Measurements from ENCODE around the gene CSNK2A3. TPM values are rescaled to one million over a fixed set of nuclear protein-coding genes. Genes with fewer than 3 reads are reported as not detected.

CSNK2A3 gene
- total and polyA plus RNA-seq, 2 of the 13 experiments (the other 11 are each of a cell fraction or from before 2014, with no cell fraction given): 1.7 to 3.5 TPM

DNA sequence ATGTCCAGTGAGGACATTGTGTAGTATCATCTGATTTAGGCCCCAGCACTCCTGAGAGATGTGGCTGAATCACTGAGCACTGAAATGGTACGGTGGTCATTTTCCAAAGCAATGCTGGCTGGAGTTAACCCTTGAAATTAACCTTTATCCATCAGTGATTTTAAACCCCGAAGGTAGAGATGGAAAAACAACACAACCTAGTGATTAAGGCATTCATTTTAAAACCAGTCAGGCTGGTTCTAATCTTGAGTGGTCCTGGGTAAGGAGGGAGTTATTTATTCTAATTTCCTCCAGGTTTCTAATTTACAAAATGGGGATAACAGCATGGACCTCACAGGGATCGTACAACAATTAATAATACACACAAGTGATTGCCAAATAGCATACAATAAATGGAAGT lies 6.6 kb upstream of the CSNK2A3 start:
- ChIA-PET POLR2A (no interaction called here), CTCF (ENCODE audit: low intra/inter-chr PET ratio, low total read pairs) (no interaction called here)
- TF ChIP-seq ZFP90 (CRISPR knock-in tag; IDR thresholded peaks at IDR 0.05; ENCODE audit: borderline replicate concordance): no peak
- no peak for TF ChIP-seq RFXANK (CRISPR knock-in tag; IDR thresholded peaks at IDR 0.05)
- no peak for TF ChIP-seq FOXO1 (CRISPR knock-in tag; IDR thresholded peaks at IDR 0.05)
- TF ChIP-seq, protein P1, sequence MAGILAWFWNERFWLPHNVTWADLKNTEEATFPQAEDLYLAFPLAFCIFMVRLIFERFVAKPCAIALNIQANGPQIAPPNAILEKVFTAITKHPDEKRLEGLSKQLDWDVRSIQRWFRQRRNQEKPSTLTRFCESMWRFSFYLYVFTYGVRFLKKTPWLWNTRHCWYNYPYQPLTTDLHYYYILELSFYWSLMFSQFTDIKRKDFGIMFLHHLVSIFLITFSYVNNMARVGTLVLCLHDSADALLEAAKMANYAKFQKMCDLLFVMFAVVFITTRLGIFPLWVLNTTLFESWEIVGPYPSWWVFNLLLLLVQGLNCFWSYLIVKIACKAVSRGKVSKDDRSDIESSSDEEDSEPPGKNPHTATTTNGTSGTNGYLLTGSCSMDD (CRISPR knock-in tag; IDR thresholded peaks at IDR 0.05): no peak
- no peak for TF ChIP-seq HNRNPK (IDR thresholded peaks at IDR 0.05; ENCODE audit: low read depth, low read length, poor library complexity, severe bottlenecking)
- Histone ChIP-seq H2AFZ (ENCODE audit: low read length) (no peak overlapping the region), H3K79me2 (ENCODE audit: insufficient read depth, low read length) (no peaks in the 10 kb centered on the region), H3K36me3 (replicated peaks in 1 of 2; ENCODE audit: control insufficient read depth in 1 of 2, insufficient read depth in 2 of 2, low read length in 2 of 2) (no peaks in the 10 kb centered on the region), H3K9me3 (ENCODE audit: low read length) (no peaks in the 10 kb centered on the region), H3K4me2 (ENCODE audit: low read depth, low read length) (no peak overlapping the region), H3K4me3 (replicated peaks in 1 of 3; ENCODE audit: insufficient read depth in 1 of 3, low read depth in 2 of 3, low read length in 3 of 3) (no peak overlapping the region), H3K27ac (ENCODE audit: extremely low read length, insufficient read depth, low read length) (no peak overlapping the region), H3K27me3 (ENCODE audit: control insufficient read depth in 1 of 2, insufficient read depth in 2 of 2, low read length in 2 of 2) (no peaks in the 10 kb centered on the region; a peak in 1 of 5 replicates), H3K4me1 (ENCODE audit: insufficient read depth, low read length) (no peaks in the 10 kb centered on the region), H3K9ac (ENCODE audit: insufficient read depth, low read depth, low read length) (no peak overlapping the region), H4K20me1 (ENCODE audit: insufficient read depth, low read length) (no peaks in the 10 kb centered on the region)
- in situ Hi-C loops (cut with HindIII; ENCODE audit: extremely low pct_ligation_motif_present, low pct_unique_long_range_greater_than_20kb): no loop called here
- intact Hi-C loops (cut with micrococcal nuclease; ENCODE audit: unreplicated experiment): no loop called here
- BruUV-seq (replicated peaks): no TSS peak
- no peak for DNase-seq (ENCODE audit: low spot score)
- FAIRE-seq: no peak
- WGBS (ENCODE audit: low lambda C conversion rate): 3% methylated on average over 3 of the region's 3 CpGs
- no peak for ATAC-seq

DNA sequence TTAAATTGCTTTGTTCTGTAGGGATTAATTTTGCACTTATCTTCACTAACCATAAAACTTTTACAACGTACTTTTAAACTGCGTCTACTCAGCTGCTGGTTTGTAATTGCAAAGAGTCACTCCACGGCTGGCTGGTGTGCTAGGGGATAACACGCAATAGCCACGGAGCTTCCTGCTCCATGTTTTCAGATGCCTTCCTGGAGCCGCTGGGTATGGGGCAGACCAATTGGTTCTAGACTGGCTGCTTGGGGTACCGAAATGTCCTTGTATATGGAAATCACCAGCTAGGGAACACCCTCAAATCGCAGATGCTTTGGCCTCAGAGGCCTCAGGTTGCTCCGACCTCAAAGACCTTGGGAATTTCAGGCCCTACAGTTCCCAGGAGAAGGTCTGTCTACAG lies 3.8 kb upstream of the CSNK2A3 start:
- Histone ChIP-seq H2AFZ (ENCODE audit: low read length) (no peak overlapping the region), H3K4me3 (replicated peaks in 1 of 3; ENCODE audit: insufficient read depth in 1 of 3, low read depth in 2 of 3, low read length in 3 of 3) (no peak overlapping the region), H3K27me3 (ENCODE audit: control insufficient read depth in 1 of 2, insufficient read depth in 2 of 2, low read length in 2 of 2) (peaks cover 0 to 2% of the 10 kb centered on the region in 2 experiments; a peak in 1 of 5 replicates), H3K4me2 (ENCODE audit: low read depth, low read length) (no peak overlapping the region), H3K9ac (ENCODE audit: insufficient read depth, low read depth, low read length) (no peak overlapping the region), H3K9me3 (ENCODE audit: low read length) (no peaks in the 10 kb centered on the region), H3K27ac (ENCODE audit: extremely low read length, insufficient read depth, low read length) (no peak overlapping the region), H3K79me2 (ENCODE audit: insufficient read depth, low read length) (no peaks in the 10 kb centered on the region), H3K36me3 (replicated peaks in 1 of 2; ENCODE audit: control insufficient read depth in 1 of 2, insufficient read depth in 2 of 2, low read length in 2 of 2) (no peaks in the 10 kb centered on the region), H4K20me1 (ENCODE audit: insufficient read depth, low read length) (no peaks in the 10 kb centered on the region), H3K4me1 (ENCODE audit: insufficient read depth, low read length) (no peaks in the 10 kb centered on the region)
- no peak for DNase-seq (ENCODE audit: low spot score)
- BruUV-seq (replicated peaks): no TSS peak
- no peak for FAIRE-seq
- in situ Hi-C loops (cut with HindIII; ENCODE audit: extremely low pct_ligation_motif_present, low pct_unique_long_range_greater_than_20kb): no loop called here
- ChIA-PET CTCF (ENCODE audit: low intra/inter-chr PET ratio, low total read pairs) (no interaction called here), POLR2A (no interaction called here)
- ATAC-seq: no peak
- WGBS (ENCODE audit: low lambda C conversion rate): 12% methylated on average over 5 of the region's 9 CpGs
- intact Hi-C loops (cut with micrococcal nuclease; ENCODE audit: unreplicated experiment): no loop called here
- TF ChIP-seq, protein P2, sequence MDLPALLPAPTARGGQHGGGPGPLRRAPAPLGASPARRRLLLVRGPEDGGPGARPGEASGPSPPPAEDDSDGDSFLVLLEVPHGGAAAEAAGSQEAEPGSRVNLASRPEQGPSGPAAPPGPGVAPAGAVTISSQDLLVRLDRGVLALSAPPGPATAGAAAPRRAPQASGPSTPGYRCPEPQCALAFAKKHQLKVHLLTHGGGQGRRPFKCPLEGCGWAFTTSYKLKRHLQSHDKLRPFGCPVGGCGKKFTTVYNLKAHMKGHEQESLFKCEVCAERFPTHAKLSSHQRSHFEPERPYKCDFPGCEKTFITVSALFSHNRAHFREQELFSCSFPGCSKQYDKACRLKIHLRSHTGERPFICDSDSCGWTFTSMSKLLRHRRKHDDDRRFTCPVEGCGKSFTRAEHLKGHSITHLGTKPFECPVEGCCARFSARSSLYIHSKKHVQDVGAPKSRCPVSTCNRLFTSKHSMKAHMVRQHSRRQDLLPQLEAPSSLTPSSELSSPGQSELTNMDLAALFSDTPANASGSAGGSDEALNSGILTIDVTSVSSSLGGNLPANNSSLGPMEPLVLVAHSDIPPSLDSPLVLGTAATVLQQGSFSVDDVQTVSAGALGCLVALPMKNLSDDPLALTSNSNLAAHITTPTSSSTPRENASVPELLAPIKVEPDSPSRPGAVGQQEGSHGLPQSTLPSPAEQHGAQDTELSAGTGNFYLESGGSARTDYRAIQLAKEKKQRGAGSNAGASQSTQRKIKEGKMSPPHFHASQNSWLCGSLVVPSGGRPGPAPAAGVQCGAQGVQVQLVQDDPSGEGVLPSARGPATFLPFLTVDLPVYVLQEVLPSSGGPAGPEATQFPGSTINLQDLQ (CRISPR knock-in tag; IDR thresholded peaks at IDR 0.05): no peak
- TF ChIP-seq, protein P3, sequence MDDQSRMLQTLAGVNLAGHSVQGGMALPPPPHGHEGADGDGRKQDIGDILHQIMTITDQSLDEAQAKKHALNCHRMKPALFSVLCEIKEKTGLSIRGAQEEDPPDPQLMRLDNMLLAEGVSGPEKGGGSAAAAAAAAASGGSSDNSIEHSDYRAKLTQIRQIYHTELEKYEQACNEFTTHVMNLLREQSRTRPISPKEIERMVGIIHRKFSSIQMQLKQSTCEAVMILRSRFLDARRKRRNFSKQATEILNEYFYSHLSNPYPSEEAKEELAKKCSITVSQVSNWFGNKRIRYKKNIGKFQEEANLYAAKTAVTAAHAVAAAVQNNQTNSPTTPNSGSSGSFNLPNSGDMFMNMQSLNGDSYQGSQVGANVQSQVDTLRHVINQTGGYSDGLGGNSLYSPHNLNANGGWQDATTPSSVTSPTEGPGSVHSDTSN (CRISPR knock-in tag; IDR thresholded peaks at IDR 0.05; ENCODE audit: borderline replicate concordance): no peak
- no peak for TF ChIP-seq DNMT3B (CRISPR knock-in tag; conservative IDR thresholded peaks at IDR 0.05)
- no peak for TF ChIP-seq ZNF44 (CRISPR knock-in tag; IDR thresholded peaks at IDR 0.05)
- TF ChIP-seq, protein P4, sequence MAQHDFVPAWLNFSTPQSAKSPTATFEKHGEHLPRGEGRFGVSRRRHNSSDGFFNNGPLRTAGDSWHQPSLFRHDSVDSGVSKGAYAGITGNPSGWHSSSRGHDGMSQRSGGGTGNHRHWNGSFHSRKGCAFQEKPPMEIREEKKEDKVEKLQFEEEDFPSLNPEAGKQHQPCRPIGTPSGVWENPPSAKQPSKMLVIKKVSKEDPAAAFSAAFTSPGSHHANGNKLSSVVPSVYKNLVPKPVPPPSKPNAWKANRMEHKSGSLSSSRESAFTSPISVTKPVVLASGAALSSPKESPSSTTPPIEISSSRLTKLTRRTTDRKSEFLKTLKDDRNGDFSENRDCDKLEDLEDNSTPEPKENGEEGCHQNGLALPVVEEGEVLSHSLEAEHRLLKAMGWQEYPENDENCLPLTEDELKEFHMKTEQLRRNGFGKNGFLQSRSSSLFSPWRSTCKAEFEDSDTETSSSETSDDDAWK (CRISPR knock-in tag; IDR thresholded peaks at IDR 0.05): no peak
- TF ChIP-seq, protein P5, sequence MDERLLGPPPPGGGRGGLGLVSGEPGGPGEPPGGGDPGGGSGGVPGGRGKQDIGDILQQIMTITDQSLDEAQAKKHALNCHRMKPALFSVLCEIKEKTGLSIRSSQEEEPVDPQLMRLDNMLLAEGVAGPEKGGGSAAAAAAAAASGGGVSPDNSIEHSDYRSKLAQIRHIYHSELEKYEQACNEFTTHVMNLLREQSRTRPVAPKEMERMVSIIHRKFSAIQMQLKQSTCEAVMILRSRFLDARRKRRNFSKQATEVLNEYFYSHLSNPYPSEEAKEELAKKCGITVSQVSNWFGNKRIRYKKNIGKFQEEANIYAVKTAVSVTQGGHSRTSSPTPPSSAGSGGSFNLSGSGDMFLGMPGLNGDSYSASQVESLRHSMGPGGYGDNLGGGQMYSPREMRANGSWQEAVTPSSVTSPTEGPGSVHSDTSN (CRISPR knock-in tag; IDR thresholded peaks at IDR 0.05): no peak
- TF ChIP-seq HNF4A (CRISPR knock-in tag; IDR thresholded peaks at IDR 0.05): no peak
- no peak for TF ChIP-seq ZNF792 (CRISPR knock-in tag; IDR thresholded peaks at IDR 0.05)

Measured in HepG2 (cell line).